Upper lobe of right lung (tissue), 1 donor: ENCODE results near the gene ADAMTSL1. TPM values are rescaled to one million over a fixed set of nuclear protein-coding genes. Genes with fewer than 3 reads are reported as not detected.

ENCODE experiments used
- ATAC-seq: fragments of 200-7000 bp; cut with Tn5 transposase; one replicate; pipeline ENCODE4 v1.9.1; 2020; ENCODE audit warnings: mild to moderate bottlenecking, moderate library complexity
- DNase-seq: peaks from one replicate; pipeline ENCODE4 v3.0.0-alpha.2; 2020
- H3K27ac ChIP-seq: fragments of 200-600 bp; one replicate; pipeline ENCODE4 v1.8.0; 2022
- H3K27me3 ChIP-seq: fragments of 200-600 bp; one replicate; pipeline ENCODE4 v1.8.0; 2022; ENCODE audit warnings: mild to moderate bottlenecking
- H3K36me3 ChIP-seq: fragments of 200-600 bp; one replicate; pipeline ENCODE4 v1.8.0; 2022
- H3K4me1 ChIP-seq: fragments of 200-600 bp; one replicate; pipeline ENCODE4 v1.8.0; 2022
- H3K4me3 ChIP-seq: fragments of 200-600 bp; one replicate; pipeline ENCODE4 v1.8.0; 2022; ENCODE audit warnings: mild to moderate bottlenecking
- H3K9me3 ChIP-seq: fragments of 200-600 bp; one replicate; pipeline ENCODE4 v1.8.0; 2022
- CTCF ChIP-seq: fragments of 200-600 bp; IDR thresholded peaks from one replicate; pipeline ENCODE4 v1.8.0; 2022; ENCODE audit warnings: antibody characterized with exemption
- intact Hi-C: fragments of 100-400 bp; cut with DNase I; formaldehyde crosslinking; loops from one replicate; pipeline ENCODE4 v1.11.0; 2022
- total RNA-seq: library from RNA; stranded (reverse); fragmentation: NEBNext Ultra II Directional; extraction: Animal tissue kit (Norgen Biotek cat#: 25700); gene quantifications from one replicate; pipeline ENCODE4 v1.2.1, GENCODE V29; 2021
- donor health status: DM: no; HTN: yes; CAD: no; lungs with severe emphysema.

ADAMTSL1 gene
- total RNA-seq, 1 donor from 2014 or later = 7.3 TPM

GRCh38 chr9:18500451-18500850 lies 26.5 kb downstream of the ADAMTSL1 start:
- intact Hi-C loops = no loop called here
- no peak for ATAC-seq
- Histone ChIP-seq H3K36me3 (no peaks in the 10 kb centered on the region), H3K9me3 (no peaks in the 10 kb centered on the region), H3K4me3 (no peak overlapping the region), H3K27ac (no peak overlapping the region), H3K4me1 (no peaks in the 10 kb centered on the region), H3K27me3 (no peaks in the 10 kb centered on the region)
- DNase-seq = no peak
- TF ChIP-seq CTCF = no peak

GRCh38 chr9:18501949-18502348 lies 28.0 kb downstream of the ADAMTSL1 start:
- DNase-seq (no peak), ATAC-seq (no peak)
- Histone ChIP-seq H3K27ac (no peak overlapping the region), H3K4me1 (no peaks in the 10 kb centered on the region), H3K36me3 (no peaks in the 10 kb centered on the region), H3K9me3 (no peaks in the 10 kb centered on the region), H3K27me3 (no peaks in the 10 kb centered on the region), H3K4me3 (no peak overlapping the region)
- intact Hi-C loops = no loop called here
- TF ChIP-seq CTCF = no peak

GRCh38 chr9:18502546-18502945 lies 28.6 kb downstream of the ADAMTSL1 start:
- Histone ChIP-seq H3K9me3 (no peaks in the 10 kb centered on the region), H3K4me1 (no peaks in the 10 kb centered on the region), H3K27me3 (no peaks in the 10 kb centered on the region), H3K36me3 (no peaks in the 10 kb centered on the region), H3K27ac (no peak overlapping the region), H3K4me3 (no peak overlapping the region)
- intact Hi-C loops = no loop called here
- TF ChIP-seq CTCF = no peak
- DNase-seq = no peak
- no peak for ATAC-seq

- Histone ChIP-seq H3K4me3 (no peak overlapping the region), H3K9me3 (no peaks in the 10 kb centered on the region), H3K27me3 (no peaks in the 10 kb centered on the region), H3K27ac (no peak overlapping the region), H3K4me1 (no peaks in the 10 kb centered on the region), H3K36me3 (no peaks in the 10 kb centered on the region)
- DNase-seq (no peak), ATAC-seq (no peak)
- no peak for TF ChIP-seq CTCF
- intact Hi-C loops = no loop called here
These were observed 30.8 kb downstream of the ADAMTSL1 start for GRCh38 chr9:18504707-18505106.

- H3K4me1 ChIP-seq = no peaks in the 10 kb centered on the region
- no peak for DNase-seq
- no peaks in the 10 kb centered on the region for H3K9me3 ChIP-seq
- H3K36me3 ChIP-seq = no peaks in the 10 kb centered on the region
- TF ChIP-seq CTCF = no peak
- no peak for ATAC-seq
- no peaks in the 10 kb centered on the region for H3K27me3 ChIP-seq
- H3K4me3 ChIP-seq = no peak overlapping the region
- intact Hi-C loops = no loop called here
- no peak overlapping the region for H3K27ac ChIP-seq
These were observed 33.2 kb downstream of the ADAMTSL1 start for GRCh38 chr9:18507151-18507550.

- Histone ChIP-seq H3K4me3 (no peak overlapping the region), H3K36me3 (no peaks in the 10 kb centered on the region), H3K27me3 (no peaks in the 10 kb centered on the region), H3K4me1 (no peaks in the 10 kb centered on the region), H3K27ac (no peak overlapping the region), H3K9me3 (no peaks in the 10 kb centered on the region)
- ATAC-seq (no peak), DNase-seq (no peak)
- intact Hi-C loops = no loop called here
- no peak for TF ChIP-seq CTCF
These were observed 42.6 kb downstream of the ADAMTSL1 start for GRCh38 chr9:18516514-18516913.
